HEK293 (cell line): ENCODE data around the gene SCNN1G.

ENCODE experiments used
- EGR2 ChIP-seq: fragments of 450-650 bp; formaldehyde crosslinking; IDR thresholded peaks from 2 replicates; pipeline ENCODE4 v1.5.1; 2016; ENCODE audit warnings: low read depth, missing biosample characterization, missing genetic modification characterization
- FEZF1 ChIP-seq: fragments of 450-650 bp; formaldehyde crosslinking; IDR thresholded peaks from 2 replicates; pipeline ENCODE4 v1.5.1; 2016; ENCODE audit warnings: missing biosample characterization, missing genetic modification characterization
- GLI4 ChIP-seq: fragments of 450-650 bp; formaldehyde crosslinking; IDR thresholded peaks from 2 replicates; pipeline ENCODE4 v1.5.1; 2016; ENCODE audit warnings: missing biosample characterization, missing genetic modification characterization
- GLIS1 ChIP-seq: fragments of 450-650 bp; formaldehyde crosslinking; IDR thresholded peaks from 2 replicates; pipeline ENCODE4 v1.5.1; 2016; ENCODE audit warnings: missing biosample characterization, missing genetic modification characterization
- KLF1 ChIP-seq: fragments of 450-650 bp; formaldehyde crosslinking; IDR thresholded peaks from 2 replicates; pipeline ENCODE4 v1.5.1; 2016; ENCODE audit warnings: missing biosample characterization, missing genetic modification characterization
- KLF10 ChIP-seq: fragments of 450-650 bp; IDR thresholded peaks from 2 replicates; pipeline ENCODE4 v1.5.1; 2018; ENCODE audit warnings: missing biosample characterization, mild to moderate bottlenecking, missing genetic modification characterization
- OVOL3 ChIP-seq: fragments of 450-650 bp; formaldehyde crosslinking; IDR thresholded peaks from 2 replicates; pipeline ENCODE4 v1.5.1; 2016; ENCODE audit warnings: missing biosample characterization, missing genetic modification characterization
- SCRT2 ChIP-seq: fragments of 450-650 bp; formaldehyde crosslinking; IDR thresholded peaks from 2 replicates; pipeline ENCODE4 v1.5.1; 2016; ENCODE audit warnings: missing biosample characterization, missing genetic modification characterization
- SP7 ChIP-seq: fragments of 450-650 bp; formaldehyde crosslinking; IDR thresholded peaks from 2 replicates; pipeline ENCODE4 v1.5.1; 2016; ENCODE audit warnings: missing biosample characterization, missing genetic modification characterization
- TCF7L2 ChIP-seq: IDR thresholded peaks from 2 replicates; pipeline ENCODE4 v1.6.1; 2011; ENCODE audit warnings: low read depth, mild to moderate bottlenecking, inconsistent platforms, low read length, moderate library complexity, borderline replicate concordance
- ZBTB20 ChIP-seq: fragments of 450-650 bp; formaldehyde crosslinking; IDR thresholded peaks from 2 replicates; pipeline ENCODE4 v1.5.1; 2016; ENCODE audit warnings: missing biosample characterization, missing genetic modification characterization
- ZBTB7A ChIP-seq: fragments of 450-650 bp; formaldehyde crosslinking; IDR thresholded peaks from 2 replicates; pipeline ENCODE4 v1.5.1; 2016; ENCODE audit warnings: low read depth, missing biosample characterization, missing genetic modification characterization
- ZBTB8A ChIP-seq: fragments of 450-650 bp; formaldehyde crosslinking; IDR thresholded peaks from 2 replicates; pipeline ENCODE4 v1.5.1; 2016; ENCODE audit warnings: missing biosample characterization, missing genetic modification characterization
- ZFP69B ChIP-seq: fragments of 450-650 bp; formaldehyde crosslinking; IDR thresholded peaks from 2 replicates; pipeline ENCODE4 v1.5.1; 2016; ENCODE audit warnings: missing biosample characterization, missing genetic modification characterization
- ZNF146 ChIP-seq: fragments of 450-650 bp; formaldehyde crosslinking; IDR thresholded peaks from 2 replicates; pipeline ENCODE4 v1.5.1; 2016; ENCODE audit warnings: missing biosample characterization, missing genetic modification characterization
- ZNF169 ChIP-seq: fragments of 450-650 bp; formaldehyde crosslinking; IDR thresholded peaks from 2 replicates; pipeline ENCODE4 v1.5.1; 2016; ENCODE audit warnings: missing biosample characterization, missing genetic modification characterization
- ZNF175 ChIP-seq: fragments of 450-650 bp; formaldehyde crosslinking; IDR thresholded peaks from 2 replicates; pipeline ENCODE4 v1.5.1; 2016; ENCODE audit warnings: missing biosample characterization, missing genetic modification characterization
- ZNF266 ChIP-seq: fragments of 450-650 bp; formaldehyde crosslinking; IDR thresholded peaks from 2 replicates; pipeline ENCODE4 v1.5.1; 2016; ENCODE audit warnings: missing biosample characterization, missing genetic modification characterization, low read depth
- ZNF311 ChIP-seq: fragments of 450-650 bp; formaldehyde crosslinking; IDR thresholded peaks from 2 replicates; pipeline ENCODE4 v1.5.1; 2017; ENCODE audit warnings: missing biosample characterization, missing genetic modification characterization, borderline replicate concordance
- ZNF510 ChIP-seq: fragments of 450-650 bp; formaldehyde crosslinking; IDR thresholded peaks from 2 replicates; pipeline ENCODE4 v1.5.1; 2018; ENCODE audit warnings: mild to moderate bottlenecking, missing genetic modification characterization, missing biosample characterization; ENCODE audit not compliant: insufficient replicate concordance
- ZNF514 ChIP-seq: fragments of 450-650 bp; formaldehyde crosslinking; IDR thresholded peaks from 2 replicates; pipeline ENCODE4 v1.5.1; 2016; ENCODE audit warnings: missing biosample characterization, missing genetic modification characterization
- ZNF549 ChIP-seq: fragments of 450-650 bp; IDR thresholded peaks from 2 replicates; pipeline ENCODE4 v1.5.1; 2018; ENCODE audit warnings: missing biosample characterization, missing genetic modification characterization, mild to moderate bottlenecking, inconsistent platforms, moderate library complexity
- ZNF621 ChIP-seq: fragments of 450-650 bp; formaldehyde crosslinking; IDR thresholded peaks from 2 replicates; pipeline ENCODE4 v1.5.1; 2017; ENCODE audit warnings: missing biosample characterization, missing genetic modification characterization
- ZNF660 ChIP-seq: fragments of 450-650 bp; IDR thresholded peaks from 2 replicates; pipeline ENCODE4 v1.5.1; 2018; ENCODE audit warnings: missing biosample characterization, mild to moderate bottlenecking, missing genetic modification characterization
- ZNF701 ChIP-seq: fragments of 450-650 bp; formaldehyde crosslinking; IDR thresholded peaks from 2 replicates; pipeline ENCODE4 v1.5.1; 2016; ENCODE audit warnings: missing biosample characterization, missing genetic modification characterization
- ZNF837 ChIP-seq: fragments of 450-650 bp; formaldehyde crosslinking; IDR thresholded peaks from 2 replicates; pipeline ENCODE4 v1.5.1; 2016; ENCODE audit warnings: missing biosample characterization, missing genetic modification characterization
- TF ChIP-seq, protein P1 (sequence below): fragments of 450-650 bp; formaldehyde crosslinking; optimal IDR thresholded peaks from 2 replicates; pipeline ENCODE3; 2016; ENCODE audit warnings: missing biosample characterization, mild to moderate bottlenecking, missing genetic modification characterization
- TF ChIP-seq, protein P2 (sequence below): sonication (generic); formaldehyde crosslinking; IDR thresholded peaks from 2 replicates; pipeline ENCODE4 v1.8.1; 2022; ENCODE audit warnings: mild to moderate bottlenecking, moderate library complexity, missing genetic modification reagents
- TF ChIP-seq, protein P3 (sequence below): fragments of 450-650 bp; formaldehyde crosslinking; conservative IDR thresholded peaks from 2 replicates; pipeline ENCODE4 v1.5.1; 2016; ENCODE audit warnings: low read depth, missing biosample characterization, missing genetic modification characterization
- TF ChIP-seq, protein P4 (sequence below): fragments of 450-650 bp; formaldehyde crosslinking; IDR thresholded peaks from 2 replicates; pipeline ENCODE4 v1.5.1; 2016; ENCODE audit warnings: missing biosample characterization, missing genetic modification characterization
- TF ChIP-seq, protein P5 (sequence below): fragments of 450-650 bp; formaldehyde crosslinking; IDR thresholded peaks from 2 replicates; pipeline ENCODE4 v1.5.1; 2017; ENCODE audit warnings: missing biosample characterization, missing genetic modification characterization

SCNN1G gene

GRCh38 chr16:23182206-23182678 lies 303 bp upstream of the SCNN1G start (continued):
- TF ChIP-seq, protein P1, sequence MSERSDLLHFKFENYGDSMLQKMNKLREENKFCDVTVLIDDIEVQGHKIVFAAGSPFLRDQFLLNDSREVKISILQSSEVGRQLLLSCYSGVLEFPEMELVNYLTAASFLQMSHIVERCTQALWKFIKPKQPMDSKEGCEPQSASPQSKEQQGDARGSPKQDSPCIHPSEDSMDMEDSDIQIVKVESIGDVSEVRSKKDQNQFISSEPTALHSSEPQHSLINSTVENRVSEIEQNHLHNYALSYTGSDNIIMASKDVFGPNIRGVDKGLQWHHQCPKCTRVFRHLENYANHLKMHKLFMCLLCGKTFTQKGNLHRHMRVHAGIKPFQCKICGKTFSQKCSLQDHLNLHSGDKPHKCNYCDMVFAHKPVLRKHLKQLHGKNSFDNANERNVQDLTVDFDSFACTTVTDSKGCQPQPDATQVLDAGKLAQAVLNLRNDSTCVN (tag by site-specific recombination) = peak; percentile 1
- TF ChIP-seq ZNF146 (tag by site-specific recombination) (no peak), ZNF311 (no peak), SP7 (tag by site-specific recombination) (no peak), ZNF701 (no peak), ZFP69B (tag by site-specific recombination) (no peak), ZNF660 (peak; percentile 70; the same call in 1 of the 2 replicates), ZBTB20 (tag by site-specific recombination) (no peak), ZNF837 (tag by site-specific recombination) (no peak), ZNF549 (no peak), FEZF1 (no peak), ZNF175 (tag by site-specific recombination) (no peak), ZNF621 (tag by site-specific recombination) (no peak), ZBTB7A (no peak), ZNF514 (tag by site-specific recombination) (no peak), KLF1 (tag by site-specific recombination) (no peak; the same call in 1 of the 2 replicates), ZBTB8A (tag by site-specific recombination) (peak; percentile 94), OVOL3 (tag by site-specific recombination) (no peak), ZNF266 (tag by site-specific recombination) (no peak), KLF10 (tag by site-specific recombination) (no peak), ZNF510 (tag by site-specific recombination) (no peak), SCRT2 (tag by site-specific recombination) (no peak), EGR2 (tag by site-specific recombination) (no peak), TCF7L2 (no peak), GLIS1 (no peak), GLI4 (tag by site-specific recombination) (no peak), ZNF169 (tag by site-specific recombination) (no peak)
- TF ChIP-seq, protein P2, sequence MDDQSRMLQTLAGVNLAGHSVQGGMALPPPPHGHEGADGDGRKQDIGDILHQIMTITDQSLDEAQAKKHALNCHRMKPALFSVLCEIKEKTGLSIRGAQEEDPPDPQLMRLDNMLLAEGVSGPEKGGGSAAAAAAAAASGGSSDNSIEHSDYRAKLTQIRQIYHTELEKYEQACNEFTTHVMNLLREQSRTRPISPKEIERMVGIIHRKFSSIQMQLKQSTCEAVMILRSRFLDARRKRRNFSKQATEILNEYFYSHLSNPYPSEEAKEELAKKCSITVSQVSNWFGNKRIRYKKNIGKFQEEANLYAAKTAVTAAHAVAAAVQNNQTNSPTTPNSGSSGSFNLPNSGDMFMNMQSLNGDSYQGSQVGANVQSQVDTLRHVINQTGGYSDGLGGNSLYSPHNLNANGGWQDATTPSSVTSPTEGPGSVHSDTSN = peak; percentile 47; the same call in 1 of the 2 replicates
- TF ChIP-seq, protein P3, sequence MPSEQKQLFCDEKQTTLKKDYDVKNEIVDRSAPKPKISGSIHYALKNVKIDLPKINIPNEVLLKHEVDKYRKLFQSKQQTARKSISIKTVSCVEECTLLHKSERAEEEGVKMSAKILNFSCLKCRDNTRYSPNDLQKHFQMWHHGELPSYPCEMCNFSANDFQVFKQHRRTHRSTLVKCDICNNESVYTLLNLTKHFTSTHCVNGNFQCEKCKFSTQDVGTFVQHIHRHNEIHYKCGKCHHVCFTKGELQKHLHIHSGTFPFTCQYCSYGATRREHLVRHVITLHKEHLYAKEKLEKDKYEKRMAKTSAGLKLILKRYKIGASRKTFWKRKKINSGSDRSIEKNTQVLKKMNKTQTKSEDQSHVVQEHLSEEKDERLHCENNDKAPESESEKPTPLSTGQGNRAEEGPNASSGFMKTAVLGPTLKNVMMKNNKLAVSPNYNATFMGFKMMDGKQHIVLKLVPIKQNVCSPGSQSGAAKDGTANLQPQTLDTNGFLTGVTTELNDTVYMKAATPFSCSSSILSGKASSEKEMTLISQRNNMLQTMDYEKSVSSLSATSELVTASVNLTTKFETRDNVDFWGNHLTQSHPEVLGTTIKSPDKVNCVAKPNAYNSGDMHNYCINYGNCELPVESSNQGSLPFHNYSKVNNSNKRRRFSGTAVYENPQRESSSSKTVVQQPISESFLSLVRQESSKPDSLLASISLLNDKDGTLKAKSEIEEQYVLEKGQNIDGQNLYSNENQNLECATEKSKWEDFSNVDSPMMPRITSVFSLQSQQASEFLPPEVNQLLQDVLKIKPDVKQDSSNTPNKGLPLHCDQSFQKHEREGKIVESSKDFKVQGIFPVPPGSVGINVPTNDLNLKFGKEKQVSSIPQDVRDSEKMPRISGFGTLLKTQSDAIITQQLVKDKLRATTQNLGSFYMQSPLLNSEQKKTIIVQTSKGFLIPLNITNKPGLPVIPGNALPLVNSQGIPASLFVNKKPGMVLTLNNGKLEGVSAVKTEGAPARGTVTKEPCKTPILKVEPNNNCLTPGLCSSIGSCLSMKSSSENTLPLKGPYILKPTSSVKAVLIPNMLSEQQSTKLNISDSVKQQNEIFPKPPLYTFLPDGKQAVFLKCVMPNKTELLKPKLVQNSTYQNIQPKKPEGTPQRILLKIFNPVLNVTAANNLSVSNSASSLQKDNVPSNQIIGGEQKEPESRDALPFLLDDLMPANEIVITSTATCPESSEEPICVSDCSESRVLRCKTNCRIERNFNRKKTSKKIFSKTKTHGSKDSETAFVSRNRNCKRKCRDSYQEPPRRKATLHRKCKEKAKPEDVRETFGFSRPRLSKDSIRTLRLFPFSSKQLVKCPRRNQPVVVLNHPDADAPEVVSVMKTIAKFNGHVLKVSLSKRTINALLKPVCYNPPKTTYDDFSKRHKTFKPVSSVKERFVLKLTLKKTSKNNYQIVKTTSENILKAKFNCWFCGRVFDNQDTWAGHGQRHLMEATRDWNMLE (tag by site-specific recombination) = no peak
- TF ChIP-seq, protein P4, sequence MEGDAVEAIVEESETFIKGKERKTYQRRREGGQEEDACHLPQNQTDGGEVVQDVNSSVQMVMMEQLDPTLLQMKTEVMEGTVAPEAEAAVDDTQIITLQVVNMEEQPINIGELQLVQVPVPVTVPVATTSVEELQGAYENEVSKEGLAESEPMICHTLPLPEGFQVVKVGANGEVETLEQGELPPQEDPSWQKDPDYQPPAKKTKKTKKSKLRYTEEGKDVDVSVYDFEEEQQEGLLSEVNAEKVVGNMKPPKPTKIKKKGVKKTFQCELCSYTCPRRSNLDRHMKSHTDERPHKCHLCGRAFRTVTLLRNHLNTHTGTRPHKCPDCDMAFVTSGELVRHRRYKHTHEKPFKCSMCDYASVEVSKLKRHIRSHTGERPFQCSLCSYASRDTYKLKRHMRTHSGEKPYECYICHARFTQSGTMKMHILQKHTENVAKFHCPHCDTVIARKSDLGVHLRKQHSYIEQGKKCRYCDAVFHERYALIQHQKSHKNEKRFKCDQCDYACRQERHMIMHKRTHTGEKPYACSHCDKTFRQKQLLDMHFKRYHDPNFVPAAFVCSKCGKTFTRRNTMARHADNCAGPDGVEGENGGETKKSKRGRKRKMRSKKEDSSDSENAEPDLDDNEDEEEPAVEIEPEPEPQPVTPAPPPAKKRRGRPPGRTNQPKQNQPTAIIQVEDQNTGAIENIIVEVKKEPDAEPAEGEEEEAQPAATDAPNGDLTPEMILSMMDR (tag by site-specific recombination) = peak; percentile 93
- TF ChIP-seq, protein P5, sequence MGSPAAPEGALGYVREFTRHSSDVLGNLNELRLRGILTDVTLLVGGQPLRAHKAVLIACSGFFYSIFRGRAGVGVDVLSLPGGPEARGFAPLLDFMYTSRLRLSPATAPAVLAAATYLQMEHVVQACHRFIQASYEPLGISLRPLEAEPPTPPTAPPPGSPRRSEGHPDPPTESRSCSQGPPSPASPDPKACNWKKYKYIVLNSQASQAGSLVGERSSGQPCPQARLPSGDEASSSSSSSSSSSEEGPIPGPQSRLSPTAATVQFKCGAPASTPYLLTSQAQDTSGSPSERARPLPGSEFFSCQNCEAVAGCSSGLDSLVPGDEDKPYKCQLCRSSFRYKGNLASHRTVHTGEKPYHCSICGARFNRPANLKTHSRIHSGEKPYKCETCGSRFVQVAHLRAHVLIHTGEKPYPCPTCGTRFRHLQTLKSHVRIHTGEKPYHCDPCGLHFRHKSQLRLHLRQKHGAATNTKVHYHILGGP (tag by site-specific recombination) = no peak
